K562 (cell line): ENCODE results near the gene ARHGAP15. TPM values are rescaled to one million over a fixed set of nuclear protein-coding genes. Genes with fewer than 3 reads are reported as not detected.

ENCODE experiments used
- ATAC-seq: fragments of 200-7000 bp; cut with Tn5 transposase; 3 replicates; pipeline ENCODE4 v1.9.1; 2020; ENCODE audit warnings: moderate library complexity
- BruUV-seq: library from RNA; stranded (reverse); fragments of 400-500 nt; replicated peaks from 2 replicates; lab custom pipeline; 2021; lab: Mats Ljungman, UMichigan
- CTCF ChIA-PET: fragments of 300-600 bp; formaldehyde crosslinking; extraction: SDS; loops from one replicate; lab custom pipeline; 2021; ENCODE audit warnings: low intra/inter-chr PET ratio; lab: Yijun Ruan, JAX
- POLR2A ChIA-PET: fragments of 300-600, 350-650 bp; sonication (Branson Sonifier 250); formaldehyde crosslinking; extraction: SDS; loops from one replicate; lab custom pipeline; 2021; ENCODE audit warnings: antibody characterized with exemption, inconsistent platforms; lab: Yijun Ruan, JAX
- DNase-seq, 4 experiments: peaks; one replicate each; pipeline versions ENCODE4 v3.0.0 to v3.0.0-alpha.2; 2011 to 2018; ENCODE audit warnings: low spot score in 3 of 4, mixed read lengths in 3 of 4; ENCODE audit errors: extremely low read depth in 1 of 4
- FAIRE-seq: peaks from 2 replicates; lab custom pipeline; 2011; peaks lifted over from hg19 to GRCh38; lab: Jason Lieb, UNC
- H2AFZ ChIP-seq: 2 replicates; pipeline ENCODE4 v1.6.0; 2011; ENCODE audit warnings: low read depth, low read length, control low read depth, inconsistent platforms
- H3K27ac ChIP-seq: fragments of 200-600 bp; 3 replicates; pipeline ENCODE4 v1.8.0; 2011; ENCODE audit warnings: low read depth, mild to moderate bottlenecking, control low read depth, inconsistent platforms, low read length, moderate library complexity, mixed read lengths; ENCODE audit errors: extremely low read depth
- H3K27me3 ChIP-seq, 2 experiments: fragments of 300-600 bp in 1 of 2; 2 replicates in 1 of 2; 3 replicates in 1 of 2; pipeline versions ENCODE4 v1.6.0 to v1.8.0; 2011; ENCODE audit warnings: inconsistent platforms in 2 of 2, low read length in 2 of 2, mild to moderate bottlenecking in 1 of 2, mixed read lengths in 1 of 2, moderate library complexity in 1 of 2; ENCODE audit not compliant: control insufficient read depth in 2 of 2, insufficient read depth in 2 of 2
- H3K36me3 ChIP-seq: fragments of 300-600 bp; 3 replicates; pipeline ENCODE4 v1.8.0; 2011; ENCODE audit warnings: mild to moderate bottlenecking, low read length, inconsistent platforms; ENCODE audit not compliant: control insufficient read depth, insufficient read depth
- H3K4me1 ChIP-seq, 2 experiments: fragments of 200-600 bp in 1 of 2; replicated peaks in 1 of 2; 2 replicates in 1 of 2; 3 replicates in 1 of 2; pipeline versions ENCODE4 v1.5.1 to v1.8.0; 2011; ENCODE audit warnings: inconsistent platforms in 2 of 2, low read length in 2 of 2, mild to moderate bottlenecking in 1 of 2, mixed read lengths in 1 of 2, moderate library complexity in 1 of 2; ENCODE audit not compliant: control insufficient read depth in 2 of 2, insufficient read depth in 2 of 2
- H3K4me2 ChIP-seq: 2 replicates; pipeline ENCODE4 v1.6.1; 2011; ENCODE audit warnings: low read length, control low read depth, inconsistent platforms, mixed read lengths; ENCODE audit not compliant: insufficient read depth
- H3K4me3 ChIP-seq: fragments of 200-600 bp; sonication (generic), shearing (Covaris generic); 2 replicates; pipeline ENCODE4 v1.5.1; 2016; ENCODE audit warnings: control low read depth, inconsistent platforms
- H3K79me2 ChIP-seq: fragments of 200-600 bp; 3 replicates; pipeline ENCODE4 v1.8.0; 2011; ENCODE audit warnings: low read length, inconsistent platforms; ENCODE audit not compliant: control insufficient read depth, insufficient read depth
- H3K9ac ChIP-seq, 2 experiments: 2 replicates each; pipeline versions ENCODE4 v1.6.0 to v1.6.1; 2011; ENCODE audit warnings: low read depth in 2 of 2, low read length in 2 of 2, control low read depth in 1 of 2, inconsistent platforms in 1 of 2, mild to moderate bottlenecking in 1 of 2, mixed read lengths in 1 of 2; ENCODE audit not compliant: insufficient read depth in 1 of 2
- H3K9me1 ChIP-seq: one replicate; pipeline ENCODE4 v1.6.0; 2011; ENCODE audit warnings: inconsistent platforms, mild to moderate bottlenecking, low read length, moderate library complexity; ENCODE audit not compliant: control insufficient read depth, insufficient read depth
- H3K9me3 ChIP-seq: replicated peaks from 2 replicates; pipeline ENCODE4 v1.5.1; 2011; ENCODE audit warnings: low read depth, low read length, inconsistent platforms; ENCODE audit not compliant: control insufficient read depth, insufficient read depth
- H4K20me1 ChIP-seq: replicated peaks from 2 replicates; pipeline ENCODE4 v1.6.1; 2011; ENCODE audit warnings: low read length, inconsistent platforms, mixed read lengths; ENCODE audit not compliant: control insufficient read depth, insufficient read depth
- PTBP1 ChIP-seq: fragments of 200-400 bp; formaldehyde crosslinking; IDR thresholded peaks from 2 replicates; pipeline ENCODE4 v1.6.1; 2017; ENCODE audit warnings: low read depth, low read length
- RAD21 ChIP-seq, 2 experiments: fragments of 250-450 bp in 1 of 2; fragments of 450-650 bp in 1 of 2; sonication (Bioruptor Pico) in 1 of 2; formaldehyde crosslinking in 1 of 2; IDR thresholded peaks in 1 of 2; conservative IDR thresholded peaks in 1 of 2; 2 replicates each; pipeline versions ENCODE4 v1.4.0 to v1.8.0; 2020 to 2022; ENCODE audit warnings: mild to moderate bottlenecking in 2 of 2, moderate library complexity in 1 of 2
- SRSF9 ChIP-seq: fragments of 200-400 bp; formaldehyde crosslinking; IDR thresholded peaks from 2 replicates; pipeline ENCODE4 v1.6.1; 2017; ENCODE audit warnings: low read depth, low read length, borderline replicate concordance
- WGBS: fragments of 100-300 bp; shearing (Covaris generic); methylation state at CpG from one replicate; pipeline ENCODE4 v1.1.6; 2016; ENCODE audit warnings: low coverage, mixed read lengths; ENCODE audit not compliant: insufficient coverage; ENCODE audit errors: missing lambda C conversion rate; 5-methylcytosine and 5-hydroxymethylcytosine counted together
- in situ Hi-C: fragments of 300-500 bp; cut with MboI; formaldehyde crosslinking; loops from 4 replicates; pipeline ENCODE4 v1.15.0; 2018; ENCODE audit warnings: inconsistent platforms, mixed read lengths
- intact Hi-C: fragments of 100-400 bp; cut with micrococcal nuclease; formaldehyde crosslinking; loops from 2 replicates; pipeline ENCODE4 v1.14.2; 2022
- polyA plus RNA-seq, 8 experiments: library from polyadenylated mRNA; depleted of rRNA in 4 of 8; stranded (reverse) in 5 of 8; unstranded in 3 of 8; fragments of >200 nt; fragmentation: Nextera tagmentation in 2 of 8; fragmentation: Illumina TruSeq in 1 of 8; extraction: Ambion mirVana in 2 of 8; extraction: Trizol in 1 of 8; gene quantifications; 2 replicates each; pipeline versions ENCODE4 v1.2.1 to v1.2.3, GENCODE V29; 2011 to 2014; ENCODE audit warnings: inconsistent platforms in 1 of 8, missing spikeins in 1 of 8
- total RNA-seq, 7 experiments: library from RNA; depleted of rRNA in 6 of 7; stranded (reverse); fragments of >200 nt in 6 of 7; fragmentation: Illumina TruSeq in 2 of 7; extraction: Trizol in 2 of 7; gene quantifications; 2 replicates each; pipeline versions ENCODE4 v1.2.1 to v1.2.3, GENCODE V29; 2011 to 2021; ENCODE audit warnings: low replicate concordance in 1 of 7
- TF ChIP-seq, protein P1 (sequence below), 3 experiments: IDR thresholded peaks in 2 of 3; conservative IDR thresholded peaks in 1 of 3; 2 replicates each; pipeline ENCODE4 v1.5.1; 2011 to 2012; ENCODE audit warnings: low read length in 3 of 3, mild to moderate bottlenecking in 3 of 3, control low read depth in 2 of 3, improper control_type of control experiment in 1 of 3, inconsistent platforms in 1 of 3, low read depth in 1 of 3, mixed read lengths in 1 of 3, moderate library complexity in 1 of 3; ENCODE audit not compliant: insufficient read depth in 2 of 3

The ARHGAP15 gene
- total and polyA plus RNA-seq, 9 of the 15 experiments (the other 6 are each of a cell fraction or from before 2014, with no cell fraction given), result 1.5 to 17.9 (median 7.9) TPM

- Histone ChIP-seq H2AFZ (no peak overlapping the region), H3K9ac (no peak overlapping the region), H3K4me1 (no peaks in the 10 kb centered on the region), H3K36me3 (no peaks in the 10 kb centered on the region), H4K20me1 (no peaks in the 10 kb centered on the region), H3K9me3 (no peaks in the 10 kb centered on the region), H3K27me3 (no peaks in the 10 kb centered on the region), H3K27ac (no peak overlapping the region), H3K9me1 (no peaks in the 10 kb centered on the region), H3K4me2 (no peak overlapping the region), H3K79me2 (no peaks in the 10 kb centered on the region), H3K4me3 (no peak overlapping the region)
- 6% methylated on average over 3 of the region's 3 CpGs for WGBS
- peak in 1 of 4 experiments; percentile 11 for DNase-seq
- CTCF ChIA-PET, result no interaction called here
- no TSS peak for BruUV-seq
- in situ Hi-C loops, result no loop called here
- intact Hi-C loops, result no loop called here
- peak; percentile 49; the same call in 2 of the 3 replicates for ATAC-seq
- no peak for FAIRE-seq
- TF ChIP-seq, protein P1, sequence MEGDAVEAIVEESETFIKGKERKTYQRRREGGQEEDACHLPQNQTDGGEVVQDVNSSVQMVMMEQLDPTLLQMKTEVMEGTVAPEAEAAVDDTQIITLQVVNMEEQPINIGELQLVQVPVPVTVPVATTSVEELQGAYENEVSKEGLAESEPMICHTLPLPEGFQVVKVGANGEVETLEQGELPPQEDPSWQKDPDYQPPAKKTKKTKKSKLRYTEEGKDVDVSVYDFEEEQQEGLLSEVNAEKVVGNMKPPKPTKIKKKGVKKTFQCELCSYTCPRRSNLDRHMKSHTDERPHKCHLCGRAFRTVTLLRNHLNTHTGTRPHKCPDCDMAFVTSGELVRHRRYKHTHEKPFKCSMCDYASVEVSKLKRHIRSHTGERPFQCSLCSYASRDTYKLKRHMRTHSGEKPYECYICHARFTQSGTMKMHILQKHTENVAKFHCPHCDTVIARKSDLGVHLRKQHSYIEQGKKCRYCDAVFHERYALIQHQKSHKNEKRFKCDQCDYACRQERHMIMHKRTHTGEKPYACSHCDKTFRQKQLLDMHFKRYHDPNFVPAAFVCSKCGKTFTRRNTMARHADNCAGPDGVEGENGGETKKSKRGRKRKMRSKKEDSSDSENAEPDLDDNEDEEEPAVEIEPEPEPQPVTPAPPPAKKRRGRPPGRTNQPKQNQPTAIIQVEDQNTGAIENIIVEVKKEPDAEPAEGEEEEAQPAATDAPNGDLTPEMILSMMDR (IDR thresholded peaks at IDR 0.05 in 2 of 3, conservative IDR thresholded peaks at IDR 0.05 in 1 of 3; ENCODE audit: insufficient read depth in 2 of 3, low read depth in 1 of 3, low read length in 3 of 3), result peak in 2 of 3 experiments; percentile 18 to 26; a peak in 3 of 6 replicates
- TF ChIP-seq SRSF9 (no peak), PTBP1 (no peak), RAD21 (CRISPR knock-in tag; conservative IDR thresholded peaks at IDR 0.05 in 1 of 2, IDR thresholded peaks at IDR 0.05 in 1 of 2) (peak in 1 of 2 experiments; percentile 42; a peak in 2 of 4 replicates)
- POLR2A ChIA-PET, result no interaction called here
These were observed 304.0 kb downstream of the ARHGAP15 start for GRCh38 chr2:143433251-143433650.
